Sigmoid colon (tissue), 4 donors: ENCODE results near the gene BMPER.

Source experiments
- CTCF ChIP-seq, 4 experiments: fragments of 450-650 bp in 3 of 4; fragments of 200-600 bp in 1 of 4; IDR thresholded peaks; one replicate each; pipeline ENCODE4 v1.5.1; 2016 to 2019; ENCODE audit warnings: antibody characterized with exemption in 4 of 4, mild to moderate bottlenecking in 3 of 4, moderate library complexity in 2 of 4
- EP300 ChIP-seq, 4 donors: sonication (generic); formaldehyde crosslinking; IDR thresholded peaks; one replicate each; pipeline ENCODE4 v1.6.1; 2017; ENCODE audit warnings: antibody characterized with exemption in 4 of 4
- POLR2A ChIP-seq, 2 donors: fragments of 450-650 bp; IDR thresholded peaks; one replicate each; pipeline ENCODE4 v1.6.1; 2016; ENCODE audit warnings: antibody characterized with exemption in 2 of 2, mild to moderate bottlenecking in 2 of 2, moderate library complexity in 2 of 2
- POLR2AphosphoS5 ChIP-seq, 4 donors: sonication (generic); formaldehyde crosslinking; IDR thresholded peaks; one replicate each; pipeline ENCODE4 v1.6.1; 2017; ENCODE audit warnings: antibody characterized with exemption in 4 of 4

GRCh38 chr7:34091321-34091917, 186.1 kb downstream of the BMPER start:
- TF ChIP-seq CTCF (IDR thresholded peaks at IDR 0.05) (no peak), POLR2AphosphoS5 (IDR thresholded peaks at IDR 0.05) (no peak), POLR2A (IDR thresholded peaks at IDR 0.05) (no peak), EP300 (IDR thresholded peaks at IDR 0.05) (no peak)
